Activated T-helper 17 cell treated with anti-CD3 and anti-CD28 coated beads, Interleukin-2, amount 50 U/mL, for 72 hours (primary cell): ENCODE results near the gene ADAMTS14. TPM values are rescaled to one million over a fixed set of nuclear protein-coding genes. Genes with fewer than 3 reads are reported as not detected.

Experiments used
- ATAC-seq: fragments of 150-1000 bp; cut with Tn5 transposase; replicated peaks from 2 replicates; pipeline ENCODE4 v1.10.0; 2021; ENCODE audit warnings: mild to moderate bottlenecking, moderate library complexity
- H3K27ac Mint-ChIP-seq: one replicate; pipeline ENCODE4 v1.8.0; 2022; ENCODE audit warnings: mixed read lengths
- H3K27me3 Mint-ChIP-seq: one replicate; pipeline ENCODE4 v1.8.0; 2022; ENCODE audit warnings: mixed read lengths
- H3K36me3 Mint-ChIP-seq: one replicate; pipeline ENCODE4 v1.8.0; 2022; ENCODE audit warnings: low read depth, mild to moderate bottlenecking, mixed read lengths
- H3K4me1 Mint-ChIP-seq: one replicate; pipeline ENCODE4 v1.8.0; 2022; ENCODE audit warnings: mixed read lengths
- H3K4me3 Mint-ChIP-seq: one replicate; pipeline ENCODE4 v1.8.0; 2022; ENCODE audit warnings: mild to moderate bottlenecking, mixed read lengths
- H3K9me3 Mint-ChIP-seq: one replicate; pipeline ENCODE4 v1.8.0; 2022; ENCODE audit warnings: mixed read lengths
- total RNA-seq, 2 donors: library from RNA; stranded (reverse); gene quantifications; one replicate each; pipeline ENCODE4 v1.2.3, GENCODE V29; 2022

The ADAMTS14 gene
- total RNA-seq, 2 donors from 2014 or later = 0.06 to 0.19 TPM

GRCh38 chr10:70809011-70809611 is 136.8 kb downstream of the ADAMTS14 start:
- H3K36me3 Mint-ChIP-seq = no peaks in the 10 kb centered on the region
- no peak overlapping the region for H3K27ac Mint-ChIP-seq
- ATAC-seq = no peak
- H3K4me1 Mint-ChIP-seq = peaks cover 1% of the 10 kb centered on the region
- H3K27me3 Mint-ChIP-seq = no peaks in the 10 kb centered on the region
- H3K4me3 Mint-ChIP-seq = no peak overlapping the region
- H3K9me3 Mint-ChIP-seq = no peaks in the 10 kb centered on the region

GRCh38 chr10:70809726-70810125 is 137.4 kb downstream of the ADAMTS14 start:
- H3K4me1 Mint-ChIP-seq = peaks cover 4% of the 10 kb centered on the region
- ATAC-seq = no peak

GRCh38 chr10:70810967-70811366 is 138.7 kb downstream of the ADAMTS14 start:
- ATAC-seq = no peak
- peaks cover 4% of the 10 kb centered on the region for H3K4me1 Mint-ChIP-seq
- no peaks in the 10 kb centered on the region for H3K9me3 Mint-ChIP-seq
- H3K36me3 Mint-ChIP-seq = no peaks in the 10 kb centered on the region
- no peak overlapping the region for H3K27ac Mint-ChIP-seq
- no peaks in the 10 kb centered on the region for H3K27me3 Mint-ChIP-seq
- H3K4me3 Mint-ChIP-seq = no peak overlapping the region

More at GRCh38 chr10:70809726-70810125, 137.4 kb downstream of the ADAMTS14 start:
- Mint-ChIP-seq H3K27me3 (no peaks in the 10 kb centered on the region), H3K4me3 (no peak overlapping the region), H3K27ac (no peak overlapping the region), H3K36me3 (no peaks in the 10 kb centered on the region), H3K9me3 (no peaks in the 10 kb centered on the region)

GRCh38 chr10:70811881-70812280 is 139.6 kb downstream of the ADAMTS14 start:
- Mint-ChIP-seq H3K4me1 (peaks cover 4% of the 10 kb centered on the region), H3K9me3 (no peaks in the 10 kb centered on the region), H3K27me3 (no peaks in the 10 kb centered on the region), H3K36me3 (peaks cover 7% of the 10 kb centered on the region), H3K4me3 (no peak overlapping the region), H3K27ac (no peak overlapping the region)
- ATAC-seq = no peak

Other genes with a start within 250 kb of the ADAMTS14 start
- not detected for gene NODAL, start 230.8 kb upstream of the ADAMTS14 start, total RNA-seq
- 1 to 10 TPM in 1 of 2 donors, under 1 TPM in 1; 0.17 to 1.4 TPM for gene PALD1, start 193.7 kb upstream of the ADAMTS14 start, total RNA-seq
- 10 to 100 TPM; 22.5 to 28.5 TPM for gene PRF1, start 69.8 kb upstream of the ADAMTS14 start, total RNA-seq
- not detected for gene TBATA, start 112.9 kb downstream of the ADAMTS14 start, total RNA-seq
- 10 to 100 TPM; 23.9 to 30.8 TPM for gene SGPL1, start 143.4 kb downstream of the ADAMTS14 start, total RNA-seq
- gene PCBD1, start 216.1 kb downstream of the ADAMTS14 start, total RNA-seq = 10 to 100 TPM; 36.3 to 47.4 TPM